NCI-H1105 (cell line): ENCODE results near the gene EPHB2.
A peak's percentile ranks its signal among the peaks of the same experiment; 100 is the strongest.

Experiments used
- DNase-seq: peaks from one replicate; lab custom pipeline; 2025; lab: John Stamatoyannopoulos, UW

The EPHB2 gene

DNA sequence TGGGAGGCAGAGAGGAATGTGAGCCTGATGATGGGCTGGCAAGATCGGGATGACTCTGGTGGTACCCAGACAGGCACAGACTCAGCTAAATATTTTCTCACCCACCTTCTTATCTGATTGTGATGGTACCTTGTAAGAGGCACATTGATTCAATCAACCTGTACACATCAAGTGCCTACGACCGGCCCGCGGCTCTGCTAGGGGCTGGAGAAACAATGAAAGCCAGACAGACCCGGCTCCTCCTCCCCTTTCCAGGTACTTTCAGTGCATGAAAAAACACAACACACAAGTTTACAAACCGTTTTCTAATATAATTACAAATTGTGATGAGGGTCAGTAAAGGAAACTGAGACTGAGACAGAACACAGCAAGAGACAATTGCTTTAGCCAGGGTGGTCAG, 147.0 kb downstream of the EPHB2 start:
- DNase-seq = no peak

DNA sequence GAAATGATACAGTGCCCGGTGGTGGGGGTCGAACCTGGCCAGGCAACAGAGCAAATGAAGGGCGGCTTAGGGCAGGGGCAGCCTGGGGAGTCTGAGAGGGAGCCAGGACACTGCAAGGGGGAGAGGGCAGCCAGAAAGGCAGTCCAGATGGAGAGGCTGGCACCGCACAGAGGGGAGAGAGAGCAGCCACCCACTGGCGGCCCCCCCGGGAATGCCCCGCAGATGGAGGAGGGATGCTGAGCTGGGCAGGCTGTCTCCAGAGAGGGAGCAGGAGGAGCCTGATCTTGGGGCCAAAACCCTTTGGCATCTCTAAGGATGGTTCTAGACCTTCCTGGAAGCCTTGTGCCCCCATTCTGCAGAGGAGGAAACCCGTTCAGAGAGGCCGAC, 149.8 kb downstream of the EPHB2 start:
- no peak for DNase-seq

GRCh38 chr1:22860883-22861385, 150.3 kb downstream of the EPHB2 start:
- no peak for DNase-seq

DNA sequence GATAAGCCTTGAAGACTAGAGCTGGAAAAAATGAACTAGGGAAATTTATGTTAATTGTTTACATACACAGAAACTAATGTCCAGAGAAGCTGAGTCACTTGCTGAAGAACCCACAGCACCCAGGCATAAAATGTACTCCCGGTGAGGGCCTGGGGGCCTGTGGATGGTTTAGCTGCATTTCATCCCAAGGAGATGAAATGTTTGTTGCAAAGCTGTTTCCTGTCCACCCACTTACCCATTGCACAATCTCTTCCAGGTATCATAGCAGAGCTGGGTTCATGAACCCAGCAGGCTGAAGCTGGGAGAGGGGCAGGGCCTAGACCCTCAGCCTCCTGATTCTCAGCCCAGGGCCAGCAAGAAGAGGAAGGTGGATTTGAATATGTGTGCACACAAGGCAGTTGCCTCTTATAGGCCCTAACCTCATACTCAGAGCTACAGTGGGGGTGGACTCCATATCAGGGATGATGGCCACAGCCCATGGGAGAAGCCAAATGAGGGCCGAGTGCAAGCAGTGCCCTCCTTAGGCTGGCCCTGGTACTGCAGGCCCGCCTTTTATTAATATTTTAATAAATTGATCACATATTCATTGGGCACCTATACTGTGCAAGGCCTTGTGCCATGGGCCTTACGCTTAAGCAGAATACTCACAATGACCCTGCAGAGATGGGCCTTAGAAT, 151.3 kb downstream of the EPHB2 start:
- DNase-seq = no peak

DNA sequence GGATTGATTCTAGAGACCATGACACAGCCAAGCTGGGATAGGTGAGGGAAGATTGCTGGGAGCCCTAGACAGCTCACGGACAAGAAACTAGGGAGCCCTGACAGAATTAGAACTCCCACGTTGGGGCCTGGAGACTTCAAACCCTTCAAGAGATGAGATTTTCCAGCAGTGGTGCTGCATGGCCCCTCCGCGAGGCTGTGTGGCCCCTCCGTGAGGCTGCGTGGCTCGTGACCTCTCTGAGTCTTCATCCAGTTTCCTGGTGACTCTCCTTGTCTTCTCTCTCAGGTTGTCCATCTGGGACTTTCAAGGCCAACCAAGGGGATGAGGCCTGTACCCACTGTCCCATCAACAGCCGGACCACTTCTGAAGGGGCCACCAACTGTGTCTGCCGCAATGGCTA, 152.1 kb downstream of the EPHB2 start:
- DNase-seq = no peak

GRCh38 chr1:22863766-22864165, 153.1 kb downstream of the EPHB2 start:
- no peak for DNase-seq

- no peak for DNase-seq
Measured at GRCh38 chr1:22864886-22865285, 154.2 kb downstream of the EPHB2 start.

- DNase-seq = no peak
Measured at GRCh38 chr1:22865736-22866135, 155.1 kb downstream of the EPHB2 start.

GRCh38 chr1:22866868-22867267, 156.2 kb downstream of the EPHB2 start:
- DNase-seq = no peak

DNA sequence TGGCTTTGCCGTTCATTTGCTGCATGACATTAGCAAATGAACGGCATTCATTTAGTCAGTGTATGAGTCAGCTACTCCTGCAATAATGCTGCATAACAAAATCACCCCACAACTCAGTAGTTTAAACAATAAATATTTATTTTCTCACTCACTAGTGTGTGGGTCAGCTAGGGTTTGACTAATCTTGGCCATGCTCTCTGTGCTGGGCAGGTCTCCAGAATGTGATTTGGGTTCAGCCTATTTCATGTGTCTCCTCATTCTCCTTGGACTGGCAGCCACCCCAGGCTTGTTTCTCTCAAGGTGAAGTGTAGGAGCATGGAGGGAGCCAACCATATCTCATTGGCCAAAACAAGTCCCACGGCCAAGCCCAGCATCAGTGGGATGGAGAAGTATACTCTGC, 157.7 kb downstream of the EPHB2 start:
- no peak for DNase-seq

DNA sequence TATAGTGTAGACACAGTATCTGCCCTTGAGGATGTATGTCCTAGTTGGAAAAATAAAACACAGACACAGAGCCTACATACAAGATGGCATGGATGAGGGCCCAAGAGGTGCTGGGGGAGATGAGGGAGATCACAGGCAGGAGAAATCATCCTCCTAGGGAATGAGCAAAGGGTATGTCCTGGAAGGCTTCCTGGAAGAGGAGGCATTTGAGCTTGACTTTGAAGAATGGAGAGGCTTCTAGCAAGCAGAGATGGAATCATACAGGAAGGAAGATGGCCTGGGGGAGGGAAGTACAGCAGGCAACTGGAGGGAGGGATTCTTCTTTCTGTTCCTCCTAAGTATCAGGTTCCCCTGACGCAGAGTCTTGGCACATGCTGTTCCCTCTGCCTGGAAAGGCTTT, 158.7 kb downstream of the EPHB2 start:
- DNase-seq = no peak

GRCh38 chr1:22870201-22870871, 159.7 kb downstream of the EPHB2 start:
- peak; percentile 52 for DNase-seq

GRCh38 chr1:22872981-22873664, 162.5 kb downstream of the EPHB2 start:
- no peak for DNase-seq

- no peak for DNase-seq
Measured at GRCh38 chr1:22874785-22875184, 164.1 kb downstream of the EPHB2 start.

GRCh38 chr1:22875241-22875640, 164.6 kb downstream of the EPHB2 start:
- DNase-seq = no peak

GRCh38 chr1:22875841-22876240, 165.2 kb downstream of the EPHB2 start:
- no peak for DNase-seq

DNA sequence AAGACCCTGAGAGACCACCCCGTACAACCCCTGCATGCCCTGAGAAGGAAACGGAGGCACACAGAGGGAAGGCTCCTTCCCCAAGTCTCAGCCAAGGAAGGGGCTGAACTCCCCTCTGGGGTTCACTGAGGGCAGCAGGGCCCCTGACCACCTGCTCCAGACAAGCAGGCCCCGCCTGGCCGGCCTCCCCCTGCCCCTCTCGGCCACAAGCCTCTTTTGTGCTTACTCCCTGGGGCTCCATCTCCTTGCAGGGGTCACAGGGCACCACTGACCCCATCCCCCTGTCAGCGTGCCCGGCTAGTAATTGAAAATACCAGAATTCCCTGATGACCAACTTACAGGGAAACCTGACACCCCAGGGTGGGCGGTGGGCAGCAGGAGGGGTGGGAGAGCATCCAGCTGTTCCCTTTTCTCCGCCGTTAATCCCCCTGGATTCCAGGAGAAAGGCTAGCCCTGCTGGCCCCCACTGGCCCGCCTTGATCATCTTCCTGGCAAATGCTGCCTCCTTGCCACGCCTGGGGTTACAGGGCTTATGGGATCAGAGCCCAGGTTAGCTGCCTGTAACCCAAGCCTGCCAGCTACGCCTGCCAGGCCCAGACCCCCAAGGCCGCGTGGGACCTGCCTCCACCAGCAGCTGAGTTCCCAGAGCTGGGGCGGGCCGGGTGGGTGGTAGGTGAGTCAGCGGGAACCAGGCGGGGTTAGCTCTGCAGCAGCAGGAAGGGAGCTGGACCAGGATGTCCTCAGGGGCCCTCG, 165.9 kb downstream of the EPHB2 start:
- DNase-seq = no peak

DNA sequence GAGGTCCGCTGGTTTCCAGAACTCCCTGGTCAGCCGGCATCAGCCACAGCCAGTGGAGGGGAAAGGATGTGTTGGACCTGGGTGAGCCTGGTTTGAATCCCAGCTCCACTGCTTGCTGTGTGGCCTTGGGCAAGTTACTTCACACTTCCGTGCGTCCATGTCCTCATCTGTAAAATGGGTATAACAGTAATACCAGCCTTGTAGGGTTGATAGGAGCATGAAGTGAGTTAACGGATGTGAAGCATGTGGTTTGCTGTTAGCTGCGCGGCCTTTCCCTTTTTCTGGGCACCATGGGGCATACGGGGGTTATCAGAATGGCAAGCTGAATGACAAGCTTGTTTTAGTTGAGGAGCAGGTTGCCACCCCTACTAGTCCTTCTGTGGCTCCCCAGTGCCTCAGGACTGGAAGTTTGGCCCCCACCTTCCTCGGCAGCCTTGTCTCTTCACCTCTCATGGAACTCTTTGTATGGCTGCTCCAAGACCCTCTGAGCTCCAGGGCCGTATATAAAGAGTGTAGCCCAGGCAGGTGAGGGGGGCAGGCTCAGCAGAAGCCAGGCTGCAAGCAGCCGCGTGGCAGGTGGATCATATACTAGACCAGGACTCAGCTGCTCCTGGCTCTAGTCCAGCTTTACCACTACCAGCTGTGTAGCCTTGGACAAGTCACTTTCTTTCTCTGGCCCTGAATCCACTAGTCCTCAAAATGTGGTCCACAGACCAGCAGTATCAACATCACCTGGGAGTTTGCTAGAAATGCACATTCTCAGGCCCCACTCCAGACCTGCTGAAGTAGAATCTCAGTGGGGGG, 166.7 kb downstream of the EPHB2 start:
- DNase-seq = no peak

- DNase-seq = no peak
Measured at GRCh38 chr1:22877980-22878379, 167.3 kb downstream of the EPHB2 start.

DNA sequence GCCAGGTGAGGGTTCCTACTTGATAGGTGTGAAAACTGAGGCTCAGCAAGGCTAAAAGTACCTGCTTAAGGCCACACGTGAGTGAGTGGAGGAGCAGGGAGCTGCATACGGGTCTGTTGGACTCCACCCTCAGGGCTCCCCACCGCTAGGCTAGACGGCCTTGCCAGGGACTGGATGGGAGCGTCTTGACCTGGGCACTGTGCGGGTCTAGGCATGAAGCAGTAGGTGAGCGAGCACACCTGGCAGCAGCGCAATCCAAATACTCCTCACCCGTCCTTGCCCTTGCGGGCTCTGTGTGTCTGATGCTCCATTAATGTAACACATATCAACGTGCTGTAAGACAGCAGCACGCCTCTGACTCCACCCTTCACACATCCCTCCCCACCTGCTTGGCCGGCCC, 168.0 kb downstream of the EPHB2 start:
- peak; percentile 16 for DNase-seq

DNA sequence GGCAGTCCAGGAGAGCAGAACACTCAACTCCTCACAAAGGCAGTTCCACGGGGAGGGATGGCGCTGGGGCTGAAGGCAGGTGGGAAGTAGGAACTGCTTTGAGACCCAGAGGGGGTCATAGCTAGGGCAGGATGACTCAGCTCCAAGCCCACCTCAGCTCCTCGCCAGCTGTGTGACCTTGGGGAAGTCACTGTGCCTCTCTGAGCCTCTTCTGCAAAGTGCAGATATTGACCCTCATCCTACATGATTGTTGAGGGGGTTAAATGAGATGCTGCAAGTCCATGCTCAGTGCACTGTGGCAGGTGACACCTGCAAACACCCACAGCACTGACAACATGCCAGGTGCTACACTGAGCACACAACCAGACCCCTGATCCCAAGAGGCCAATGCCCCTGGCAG, 168.8 kb downstream of the EPHB2 start:
- DNase-seq = no peak

- no peak for DNase-seq
Measured at GRCh38 chr1:22880174-22880601, 169.5 kb downstream of the EPHB2 start.
